M059J (cell line): ENCODE results near the gene CD19. TPM values are rescaled to one million over a fixed set of nuclear protein-coding genes. Genes with fewer than 3 reads are reported as not detected.
"Not testable (repeated sequence)": the region's sequence is repeated elsewhere in the genome, so short reads cannot be mapped to it uniquely, and the experiment has no call there.

Source experiments
- DNase-seq: peaks from one replicate; pipeline ENCODE4 v3.0.0-alpha.2; 2012; ENCODE audit warnings: low read depth
- total RNA-seq: library from RNA; depleted of rRNA; stranded (reverse); fragments of >200 nt; shearing (Covaris generic); gene quantifications from 2 replicates; pipeline ENCODE4 v1.2.3, GENCODE V29; 2014

CD19 gene
- total RNA-seq, 1 experiment from 2014 or later = not detected

DNA sequence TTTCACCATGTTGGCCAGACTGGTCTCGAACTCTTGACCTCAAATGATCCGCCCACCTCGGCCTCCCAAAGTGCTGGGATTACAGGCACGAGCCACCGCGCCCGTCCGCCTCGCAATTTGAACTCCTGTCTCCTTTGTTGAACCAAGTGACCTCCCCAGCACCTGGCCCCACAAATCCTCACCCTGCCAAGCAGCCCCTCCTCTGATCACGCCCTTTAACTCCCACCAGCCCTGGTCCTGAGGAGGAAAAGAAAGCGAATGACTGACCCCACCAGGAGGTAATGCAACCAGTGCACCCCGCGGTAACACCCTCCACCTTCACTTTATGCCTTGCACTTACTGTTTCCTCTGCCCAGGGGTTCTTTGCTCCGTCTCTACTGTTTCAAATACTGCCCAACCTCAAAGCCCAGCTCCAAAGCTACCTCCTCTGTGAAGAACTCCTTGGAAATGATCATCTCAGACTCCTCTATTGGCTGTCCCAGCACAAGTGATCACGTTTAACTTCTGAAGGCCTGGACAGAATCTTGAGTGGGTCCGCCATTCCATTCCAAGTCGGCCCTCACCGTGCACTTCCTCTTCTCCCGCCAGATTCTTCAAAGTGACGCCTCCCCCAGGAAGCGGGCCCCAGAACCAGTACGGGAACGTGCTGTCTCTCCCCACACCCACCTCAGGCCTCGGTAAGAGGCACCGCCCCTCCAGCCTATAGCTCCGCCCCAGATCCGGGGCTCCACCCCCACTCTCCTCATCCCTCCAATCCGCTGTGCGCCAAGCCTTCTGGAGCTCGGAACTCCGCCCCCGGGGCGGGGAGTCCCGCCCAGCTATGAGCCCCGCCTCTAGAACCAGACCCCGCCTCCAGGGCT is 4.4 kb downstream of the CD19 start:
- no peak for DNase-seq

- DNase-seq = no peak
Observed at GRCh38 chr16:28936784-28937155, 5.0 kb downstream of the CD19 start.

DNA sequence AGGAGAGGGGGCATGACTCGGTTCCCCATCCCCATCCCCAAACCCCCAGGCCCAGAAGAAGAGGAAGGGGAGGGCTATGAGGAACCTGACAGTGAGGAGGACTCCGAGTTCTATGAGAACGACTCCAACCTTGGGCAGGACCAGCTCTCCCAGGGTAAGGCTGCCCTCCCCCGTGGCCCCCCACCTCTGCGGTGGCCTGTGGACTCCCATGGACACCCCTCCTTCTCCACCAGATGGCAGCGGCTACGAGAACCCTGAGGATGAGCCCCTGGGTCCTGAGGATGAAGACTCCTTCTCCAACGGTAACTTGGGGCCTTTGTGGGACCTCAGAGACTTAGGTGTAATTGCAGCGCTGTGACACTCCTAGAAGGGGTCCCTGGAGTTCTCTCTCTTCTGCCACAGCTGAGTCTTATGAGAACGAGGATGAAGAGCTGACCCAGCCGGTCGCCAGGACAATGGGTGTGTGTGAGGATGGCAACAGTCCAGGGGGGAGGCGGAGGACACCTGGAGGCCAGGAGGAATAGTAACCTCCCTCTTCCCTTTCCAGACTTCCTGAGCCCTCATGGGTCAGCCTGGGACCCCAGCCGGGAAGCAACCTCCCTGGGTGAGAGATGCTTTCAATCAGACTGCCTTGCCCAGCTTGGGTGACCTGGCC is 5.6 kb downstream of the CD19 start:
- no peak for DNase-seq

DNA sequence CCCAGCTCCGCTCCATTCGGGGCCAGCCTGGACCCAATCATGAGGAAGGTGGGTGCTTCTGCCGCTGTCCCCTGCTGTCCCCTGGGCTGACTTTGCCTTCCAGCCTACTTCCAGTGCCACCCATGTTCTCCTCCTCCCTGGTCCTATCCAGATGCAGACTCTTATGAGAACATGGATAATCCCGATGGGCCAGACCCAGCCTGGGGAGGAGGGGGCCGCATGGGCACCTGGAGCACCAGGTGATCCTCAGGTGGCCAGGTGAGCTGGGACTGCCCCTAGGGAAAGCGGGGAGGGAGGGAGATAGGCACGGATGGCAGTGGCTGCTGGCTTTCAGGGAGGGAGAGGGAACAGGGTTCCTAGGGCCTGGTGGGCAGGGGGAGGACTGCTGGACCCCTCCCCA is 7.0 kb downstream of the CD19 start:
- no peak for DNase-seq

DNA sequence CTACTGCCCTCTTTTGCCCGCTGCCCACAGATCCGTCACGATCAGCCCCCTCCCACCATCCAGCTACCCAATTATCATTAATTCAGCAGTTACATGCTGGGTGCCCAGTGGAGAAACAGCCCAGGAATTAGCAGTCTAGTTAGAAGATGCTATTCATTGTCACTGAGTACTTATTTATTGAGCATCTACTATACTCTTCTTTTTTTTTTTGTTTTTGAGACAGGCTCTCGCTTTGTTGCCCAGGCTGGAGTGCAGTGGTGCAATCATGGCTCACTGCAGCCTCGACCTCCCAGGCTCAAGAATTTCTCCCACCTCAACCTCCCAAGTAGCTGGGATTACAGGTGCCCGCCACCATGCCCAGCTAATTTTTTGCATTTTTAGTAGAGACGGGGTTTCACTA is 8.1 kb downstream of the CD19 start:
- not testable (repeated sequence) for DNase-seq

- DNase-seq = no peak
Observed at GRCh38 chr16:28943281-28943680, 11.5 kb downstream of the CD19 start.

DNA sequence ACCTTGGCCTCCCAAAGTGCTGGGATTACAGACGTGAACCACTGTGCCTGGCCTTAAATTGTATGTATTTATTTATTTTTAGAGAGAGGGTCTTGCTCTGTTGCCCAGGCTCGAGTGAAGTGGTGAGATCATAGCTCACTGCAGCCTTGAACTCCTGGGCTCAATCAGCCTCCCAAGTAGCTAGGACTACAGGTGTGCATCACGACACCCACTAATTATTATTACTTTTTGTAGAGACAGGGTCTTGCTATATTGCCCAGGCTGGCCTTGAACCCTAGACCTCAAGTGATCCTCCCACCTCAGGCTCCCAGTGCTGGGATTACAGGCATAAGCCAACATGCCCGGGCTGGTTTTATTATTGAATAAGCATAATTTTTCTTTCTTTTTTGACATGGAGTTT is 14.9 kb downstream of the CD19 start:
- no peak for DNase-seq

- peak; percentile 100 for DNase-seq
Observed at GRCh38 chr16:28950648-28951409, 19.1 kb downstream of the CD19 start, which contains the start of gene NFATC2IP. NFATC2IP (plus strand) TSS chr16:28950937; CDS start chr16:28951012, 75 bp downstream.

- peak; percentile 33 for DNase-seq
Observed at GRCh38 chr16:28951410-28951943, 19.7 kb downstream of the CD19 start.

DNA sequence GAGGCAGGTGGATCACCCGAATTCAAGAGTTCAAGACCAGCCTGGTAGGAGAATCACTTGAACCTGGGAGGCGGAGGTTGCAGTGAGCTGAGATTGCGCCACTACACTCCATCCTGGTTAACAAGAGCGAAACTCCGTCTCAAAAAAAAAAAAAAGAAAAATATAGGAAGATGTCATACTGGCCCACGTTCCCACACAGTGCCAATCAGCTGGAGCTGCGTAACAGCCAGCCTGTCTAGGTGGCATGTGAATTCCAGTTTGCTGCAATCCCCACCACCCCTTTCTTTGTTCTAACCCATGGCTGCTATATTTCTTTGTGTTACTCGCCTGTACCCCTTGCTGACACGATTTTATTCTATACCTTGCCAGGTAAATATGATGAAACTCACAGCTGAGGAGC is 26.4 kb downstream of the CD19 start:
- no peak for DNase-seq

DNA sequence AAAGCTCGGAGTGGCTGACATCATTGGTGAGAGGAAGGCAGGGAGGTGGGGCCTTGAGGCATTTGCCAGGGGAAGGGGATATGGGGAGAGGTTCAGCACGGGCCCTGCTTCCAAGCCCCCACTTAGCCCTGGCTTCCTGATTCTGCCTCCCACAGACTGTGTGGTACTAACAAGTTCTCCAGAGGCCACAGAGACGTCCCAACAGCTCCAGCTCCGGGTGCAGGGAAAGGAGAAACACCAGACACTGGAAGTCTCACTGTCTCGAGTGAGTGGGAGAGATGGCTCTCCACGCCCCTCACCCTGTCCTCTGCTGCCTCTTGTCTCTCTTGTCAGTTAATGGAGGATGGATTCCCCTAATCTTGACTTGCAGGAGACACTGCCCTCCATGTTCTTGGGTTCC is 27.1 kb downstream of the CD19 start:
- DNase-seq = no peak

DNA sequence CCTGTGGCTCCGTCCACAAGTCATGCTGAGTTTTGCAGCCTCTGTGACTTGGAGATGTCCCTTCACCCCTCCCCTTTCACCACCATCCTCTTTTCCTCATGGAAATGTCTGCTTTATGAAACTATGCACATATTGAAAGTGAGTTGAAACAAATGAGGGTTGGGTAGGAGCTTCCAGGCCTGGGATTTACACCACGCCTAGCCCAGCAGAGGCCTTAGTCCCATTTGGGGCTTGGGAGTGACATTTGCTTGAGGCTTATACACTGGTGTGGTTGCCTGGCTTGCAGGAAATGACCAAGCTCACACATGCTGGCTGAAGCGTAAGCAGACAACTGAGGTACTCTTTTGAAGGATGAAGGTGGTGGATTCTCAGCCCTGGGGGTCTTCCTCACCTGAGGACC is 32.3 kb downstream of the CD19 start:
- DNase-seq = no peak

DNA sequence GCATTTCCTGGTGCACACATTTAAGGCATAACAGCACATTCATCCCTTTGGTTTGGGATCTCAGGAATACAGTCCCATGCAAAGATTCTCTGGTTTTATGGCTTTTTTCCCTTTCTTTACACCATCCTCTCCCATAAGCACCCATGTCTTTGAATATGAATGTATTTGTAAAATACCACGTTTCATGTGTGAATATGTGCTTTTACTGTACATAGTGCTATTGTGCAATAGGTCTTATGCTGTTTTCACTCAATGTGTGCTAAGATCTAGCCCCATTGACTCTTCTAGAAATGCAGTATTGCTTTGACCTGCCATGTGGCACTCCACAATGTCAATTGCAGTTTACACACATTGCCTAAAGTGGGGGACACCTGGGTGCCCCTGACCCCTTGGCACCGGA is 32.7 kb downstream of the CD19 start:
- no peak for DNase-seq

DNA sequence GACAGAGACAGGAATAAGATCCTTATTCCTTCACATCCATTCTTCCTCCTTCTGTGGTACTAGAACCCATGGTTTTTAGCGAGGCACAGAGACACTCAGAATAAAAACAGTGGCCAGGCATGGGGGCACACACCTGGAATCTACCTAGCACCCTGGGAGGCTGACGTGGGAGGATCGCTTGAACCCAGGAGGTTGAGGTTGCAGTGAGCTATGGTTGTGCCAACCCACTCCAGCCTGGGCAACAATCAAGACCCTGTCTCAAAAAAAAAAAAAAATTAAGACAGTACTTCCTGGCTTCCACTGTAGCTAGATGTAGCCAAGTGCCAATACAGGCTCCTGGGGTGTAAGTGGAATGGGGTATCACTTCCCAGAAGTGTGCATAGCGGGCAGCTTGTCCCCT is 35.4 kb downstream of the CD19 start:
- DNase-seq = no peak

DNA sequence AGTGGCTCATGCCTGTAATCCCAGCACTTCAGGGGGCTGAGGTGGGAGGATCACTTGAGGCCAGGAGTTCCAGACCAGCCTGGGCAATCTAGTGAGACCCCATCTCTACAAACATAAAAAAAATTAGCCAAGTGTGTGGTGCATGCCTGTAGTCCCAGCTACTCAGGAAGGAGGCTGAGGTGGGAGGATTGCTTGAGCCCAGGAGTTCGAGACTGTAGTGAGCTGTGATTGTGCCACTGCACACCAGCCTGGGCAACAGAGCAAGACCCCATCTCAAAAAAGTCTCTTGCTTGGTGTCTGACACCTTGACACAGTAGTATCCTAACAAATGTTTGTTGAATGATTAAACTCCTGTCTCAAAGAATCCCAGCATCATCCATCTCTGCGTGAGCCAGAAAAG is 37.9 kb downstream of the CD19 start:
- DNase-seq = not testable (repeated sequence)

GRCh38 chr16:28974007-28974436 is 42.3 kb downstream of the CD19 start:
- DNase-seq = peak; percentile 79

- DNase-seq = peak; percentile 96
Observed at GRCh38 chr16:28974437-28975157, 42.8 kb downstream of the CD19 start, which contains the start of gene SPNS1. SPNS1 (plus strand) TSS chr16:28974778; CDS start chr16:28975152, 374 bp downstream.

- no peak for DNase-seq
Observed at GRCh38 chr16:28975158-28975599, 43.4 kb downstream of the CD19 start.

GRCh38 chr16:28977703-28978662 is 46.2 kb downstream of the CD19 start:
- no peak for DNase-seq

- DNase-seq = not testable (repeated sequence)
Observed at GRCh38 chr16:28980330-28980729, 48.6 kb downstream of the CD19 start.
